ENCODE measurements around the gene BBS1. TPM values are rescaled to one million over a fixed set of nuclear protein-coding genes. Genes with fewer than 3 reads are reported as not detected.

The BBS1 gene
- total RNA-seq, 4 donors from 2014 or later, result 9.7 to 45.8 (median 17.1) TPM

DNA sequence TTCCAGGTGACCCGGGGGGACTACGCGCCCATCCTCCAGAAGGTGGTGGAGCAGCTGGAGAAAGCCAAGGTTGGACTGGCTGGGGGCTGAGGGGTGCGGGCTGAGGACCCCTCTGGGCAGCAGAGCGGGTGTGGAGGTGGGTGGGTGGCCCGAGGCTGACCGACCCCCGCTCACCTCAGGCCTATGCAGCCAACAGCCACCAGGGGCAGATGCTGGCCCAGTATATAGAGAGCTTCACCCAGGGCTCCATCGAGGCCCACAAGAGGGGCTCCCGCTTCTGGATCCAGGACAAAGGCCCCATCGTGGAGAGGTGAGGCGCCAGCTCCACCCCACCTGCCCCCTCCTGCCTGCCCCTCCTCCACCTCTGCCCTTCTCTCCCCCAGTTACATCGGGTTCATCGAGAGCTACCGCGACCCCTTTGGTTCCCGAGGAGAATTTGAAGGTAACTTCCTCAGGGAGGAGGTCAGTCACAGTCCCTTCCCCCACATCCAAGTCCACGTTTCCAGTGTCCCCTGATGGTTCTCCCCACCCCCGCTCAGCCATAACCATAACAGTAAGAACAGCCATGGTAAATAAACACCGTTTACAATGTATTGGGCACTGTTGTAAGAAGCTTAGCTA, 19.0 kb upstream of the BBS1 start:
- no peaks in the 10 kb centered on the region for H3K4me1 ChIP-seq
- H3K27ac ChIP-seq, result no peak overlapping the region
- intact Hi-C loops (cut with DNase I), result no loop called here
- TF ChIP-seq POLR2A (IDR thresholded peaks at IDR 0.05), result no peak
- TF ChIP-seq, protein P1, sequence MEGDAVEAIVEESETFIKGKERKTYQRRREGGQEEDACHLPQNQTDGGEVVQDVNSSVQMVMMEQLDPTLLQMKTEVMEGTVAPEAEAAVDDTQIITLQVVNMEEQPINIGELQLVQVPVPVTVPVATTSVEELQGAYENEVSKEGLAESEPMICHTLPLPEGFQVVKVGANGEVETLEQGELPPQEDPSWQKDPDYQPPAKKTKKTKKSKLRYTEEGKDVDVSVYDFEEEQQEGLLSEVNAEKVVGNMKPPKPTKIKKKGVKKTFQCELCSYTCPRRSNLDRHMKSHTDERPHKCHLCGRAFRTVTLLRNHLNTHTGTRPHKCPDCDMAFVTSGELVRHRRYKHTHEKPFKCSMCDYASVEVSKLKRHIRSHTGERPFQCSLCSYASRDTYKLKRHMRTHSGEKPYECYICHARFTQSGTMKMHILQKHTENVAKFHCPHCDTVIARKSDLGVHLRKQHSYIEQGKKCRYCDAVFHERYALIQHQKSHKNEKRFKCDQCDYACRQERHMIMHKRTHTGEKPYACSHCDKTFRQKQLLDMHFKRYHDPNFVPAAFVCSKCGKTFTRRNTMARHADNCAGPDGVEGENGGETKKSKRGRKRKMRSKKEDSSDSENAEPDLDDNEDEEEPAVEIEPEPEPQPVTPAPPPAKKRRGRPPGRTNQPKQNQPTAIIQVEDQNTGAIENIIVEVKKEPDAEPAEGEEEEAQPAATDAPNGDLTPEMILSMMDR (IDR thresholded peaks at IDR 0.05), result peak in 1 of 6 experiments; percentile 20
- no peaks in the 10 kb centered on the region for H3K9me3 ChIP-seq
- 57 to 73% methylated on average over 7 to 13 of the region's 20 CpGs for WGBS, 2 donors
- H3K4me3 ChIP-seq, result no peak overlapping the region
- no peaks in the 10 kb centered on the region for H3K27me3 ChIP-seq
- no peak for DNase-seq
- peaks cover 15 to 98% (median 21%) of the 10 kb centered on the region in 3 donors for H3K36me3 ChIP-seq

DNA sequence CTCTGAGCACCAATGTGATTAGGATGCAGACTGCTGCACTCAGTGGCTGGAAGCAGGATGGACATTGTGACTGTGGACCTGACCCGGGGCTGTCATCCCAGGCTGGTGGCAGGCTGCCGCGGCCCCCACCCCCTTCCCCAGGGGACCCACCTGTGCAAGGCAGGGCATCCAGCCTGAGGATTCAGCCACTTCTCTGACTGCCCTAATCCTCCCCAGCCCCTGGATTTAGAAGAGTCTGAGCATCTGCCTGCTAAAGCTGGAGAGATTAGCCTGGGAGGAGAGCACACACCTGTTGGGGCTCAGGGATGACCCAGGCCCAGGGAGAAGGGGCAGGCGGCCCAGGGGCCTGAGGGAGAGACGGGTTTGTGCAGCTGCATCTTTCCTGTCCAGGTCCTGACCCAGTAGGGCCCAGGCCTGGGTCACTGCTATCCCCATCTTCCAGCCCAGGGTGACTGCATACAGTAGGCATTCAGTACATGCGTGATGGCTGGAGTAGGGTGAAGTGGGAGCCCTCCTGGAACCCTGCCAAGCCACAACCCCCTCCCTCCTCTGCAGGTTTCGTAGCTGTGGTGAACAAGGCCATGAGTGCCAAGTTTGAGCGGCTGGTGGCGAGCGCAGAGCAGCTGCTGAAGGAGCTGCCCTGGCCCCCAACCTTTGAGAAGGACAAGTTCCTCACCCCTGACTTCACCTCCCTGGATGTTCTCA, 18.1 kb upstream of the BBS1 start:
- Histone ChIP-seq H3K36me3 (peaks cover 9 to 98% (median 21%) of the 10 kb centered on the region in 3 donors), H3K4me1 (no peaks in the 10 kb centered on the region), H3K9me3 (no peaks in the 10 kb centered on the region), H3K27me3 (no peaks in the 10 kb centered on the region), H3K27ac (no peak overlapping the region), H3K4me3 (no peak overlapping the region)
- WGBS, 2 donors, result 76 to 100% methylated on average over 3 to 7 of the region's 10 CpGs
- intact Hi-C loops (cut with DNase I), result no loop called here
- no peak for TF ChIP-seq POLR2A (IDR thresholded peaks at IDR 0.05)
- TF ChIP-seq, protein P1 (IDR thresholded peaks at IDR 0.05), result no peak
- DNase-seq, result no peak

DNA sequence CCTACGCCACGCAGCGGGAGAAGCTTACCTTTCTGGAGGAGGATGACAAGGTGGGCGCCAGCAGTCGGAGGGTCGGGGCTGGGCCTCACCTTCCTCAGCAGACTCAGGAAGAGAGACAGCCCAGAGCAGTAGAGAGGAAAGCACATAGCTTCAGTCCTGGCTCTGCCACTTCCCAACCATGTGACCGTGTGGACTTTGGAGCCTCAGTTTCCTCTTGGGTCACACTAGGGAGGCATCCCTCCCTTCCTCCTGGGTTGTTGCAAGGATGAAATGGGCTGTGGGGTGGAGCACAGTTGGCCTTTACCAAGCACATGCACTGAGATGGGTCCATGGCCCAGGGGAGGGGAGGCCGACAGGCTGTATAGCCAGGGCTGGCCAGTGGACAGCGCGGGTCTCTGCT, 17.3 kb upstream of the BBS1 start:
- Histone ChIP-seq H3K4me3 (no peak overlapping the region), H3K27ac (no peak overlapping the region), H3K4me1 (no peaks in the 10 kb centered on the region), H3K27me3 (no peaks in the 10 kb centered on the region), H3K36me3 (peaks cover 9 to 98% (median 21%) of the 10 kb centered on the region in 3 donors), H3K9me3 (no peaks in the 10 kb centered on the region)
- DNase-seq, result no peak
- intact Hi-C loops (cut with DNase I), result no loop called here
- 90% methylated on average over 5 of the region's 10 CpGs; no CpG with 5 or more reads in 1 of the 2 donors for WGBS, 2 donors
- TF ChIP-seq POLR2A (IDR thresholded peaks at IDR 0.05), result no peak
- TF ChIP-seq, protein P1 (IDR thresholded peaks at IDR 0.05), result no peak

DNA sequence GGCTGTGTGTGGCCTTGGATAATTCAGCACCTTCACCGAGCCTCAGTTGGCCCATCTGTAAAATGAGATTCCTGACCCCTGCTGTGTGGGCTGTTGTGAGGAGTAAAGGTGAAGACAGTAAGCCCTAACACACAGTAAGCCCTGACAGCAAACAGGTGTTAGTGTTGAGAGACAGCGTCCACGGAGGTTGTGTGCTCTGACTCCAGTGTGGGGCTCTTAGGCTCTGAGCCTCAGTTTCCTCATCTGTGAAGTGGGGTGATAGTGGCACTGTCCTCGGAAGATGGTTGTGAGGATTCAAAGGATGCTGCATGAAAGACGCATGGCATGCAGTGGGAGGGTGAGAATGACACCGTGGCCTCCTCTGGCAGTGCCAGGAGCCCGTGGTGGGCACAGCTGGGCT, 16.0 kb upstream of the BBS1 start:
- intact Hi-C loops (cut with DNase I), result no loop called here
- 95 to 100% methylated on average over 5 to 6 of the region's 7 CpGs for WGBS, 2 donors

DNA sequence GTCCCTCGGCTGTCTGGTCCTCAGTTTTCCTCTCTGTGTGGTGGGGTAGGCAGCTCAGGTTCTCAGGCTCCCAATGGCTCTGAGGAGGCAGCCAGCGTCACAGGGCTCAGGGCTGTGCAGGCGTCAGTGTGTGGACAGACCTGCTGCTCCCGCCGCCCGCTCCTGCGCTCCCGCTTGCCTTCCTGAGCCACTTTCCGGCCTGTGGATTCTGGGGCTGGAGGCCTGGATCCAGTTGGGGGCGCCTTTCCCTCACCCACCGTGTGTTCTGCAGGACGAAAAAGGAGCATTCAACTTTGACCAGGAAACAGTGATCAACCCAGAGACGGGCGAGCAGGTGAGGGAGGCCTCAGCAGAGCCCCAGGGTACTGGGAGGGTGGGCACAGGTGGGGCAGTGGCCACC, 15.5 kb upstream of the BBS1 start:
- no peaks in the 10 kb centered on the region for H3K9me3 ChIP-seq
- no peak for TF ChIP-seq POLR2A (IDR thresholded peaks at IDR 0.05)
- TF ChIP-seq, protein P1 (IDR thresholded peaks at IDR 0.05), result no peak
- no peak overlapping the region for H3K27ac ChIP-seq
- H3K27me3 ChIP-seq, result no peaks in the 10 kb centered on the region
- no peaks in the 10 kb centered on the region for H3K4me1 ChIP-seq
- H3K36me3 ChIP-seq, result peaks cover 9 to 99% (median 21%) of the 10 kb centered on the region in 3 donors
- intact Hi-C loops (cut with DNase I), result no loop called here
- H3K4me3 ChIP-seq, result no peak overlapping the region
- 83 to 90% methylated on average over 3 to 10 of the region's 14 CpGs for WGBS, 2 donors
- no peak for DNase-seq

More for the DNA sequence above, 16.0 kb upstream of the BBS1 start:
- no peak overlapping the region for H3K4me3 ChIP-seq
- DNase-seq, result no peak
- no peak for TF ChIP-seq POLR2A (IDR thresholded peaks at IDR 0.05)
- TF ChIP-seq, protein P1 (IDR thresholded peaks at IDR 0.05), result no peak
- H3K4me1 ChIP-seq, result no peaks in the 10 kb centered on the region
- no peaks in the 10 kb centered on the region for H3K9me3 ChIP-seq
- H3K27ac ChIP-seq, result no peak overlapping the region
- H3K27me3 ChIP-seq, result no peaks in the 10 kb centered on the region
- peaks cover 9 to 98% (median 21%) of the 10 kb centered on the region in 3 donors for H3K36me3 ChIP-seq
